ENCODE results near the gene SLIT2.

Gene SLIT2

GRCh38 chr4:20251796-20252655 is at the start of gene SLIT2:
SLIT2 (plus strand) TSS chr4:20251905; CDS start chr4:20253816, 1,911 bp downstream.
- peak; percentile 83 for DNase-seq (ENCODE audit: low read depth)

GRCh38 chr4:20203508-20203907 is 48.2 kb upstream of the SLIT2 start:
- DNase-seq (ENCODE audit: low read depth) = peak; percentile 96

GRCh38 chr4:20217521-20217920 is 34.2 kb upstream of the SLIT2 start:
- peak; percentile 69 for DNase-seq (ENCODE audit: low read depth)

- DNase-seq (ENCODE audit: low read depth) = peak; percentile 56
Observed at GRCh38 chr4:20217951-20218350, 33.8 kb upstream of the SLIT2 start.

GRCh38 chr4:20219521-20219920 is 32.2 kb upstream of the SLIT2 start:
- DNase-seq (ENCODE audit: low read depth) = peak; percentile 59

GRCh38 chr4:20237894-20238537 is 13.7 kb upstream of the SLIT2 start:
- no peak for DNase-seq (ENCODE audit: low read depth)

GRCh38 chr4:20248155-20248558 is 3.5 kb upstream of the SLIT2 start:
- peak; percentile 75 for DNase-seq (ENCODE audit: low read depth)

- peak; percentile 70 for DNase-seq (ENCODE audit: low read depth)
Observed at GRCh38 chr4:20249333-20249732, 2.4 kb upstream of the SLIT2 start.

- DNase-seq (ENCODE audit: low read depth) = no peak
Observed at GRCh38 chr4:20251031-20251795, 492 bp upstream of the SLIT2 start.

- peak; percentile 68 for DNase-seq (ENCODE audit: low read depth)
Observed at GRCh38 chr4:20252656-20253282, 1.1 kb downstream of the SLIT2 start.

- peak; percentile 39 for DNase-seq (ENCODE audit: low read depth)
Observed at GRCh38 chr4:20253283-20253734, 1.6 kb downstream of the SLIT2 start.

- peak; percentile 59 for DNase-seq (ENCODE audit: low read depth)
Observed at GRCh38 chr4:20253735-20254409, 2.2 kb downstream of the SLIT2 start.

GRCh38 chr4:20254511-20255250 is 3.0 kb downstream of the SLIT2 start:
- peak; percentile 65 for DNase-seq (ENCODE audit: low read depth)

- no peak for DNase-seq (ENCODE audit: low read depth)
Observed at GRCh38 chr4:20255251-20255586, 3.5 kb downstream of the SLIT2 start.

GRCh38 chr4:20255823-20256222 is 4.1 kb downstream of the SLIT2 start:
- peak; percentile 32 for DNase-seq (ENCODE audit: low read depth)

- peak; percentile 58 for DNase-seq (ENCODE audit: low read depth)
Observed at GRCh38 chr4:20256381-20256881, 4.7 kb downstream of the SLIT2 start.

GRCh38 chr4:20259707-20260106 is 8.0 kb downstream of the SLIT2 start:
- DNase-seq (ENCODE audit: low read depth) = no peak

GRCh38 chr4:20260821-20261220 is 9.1 kb downstream of the SLIT2 start:
- DNase-seq (ENCODE audit: low read depth) = no peak

GRCh38 chr4:20262221-20262620 is 10.5 kb downstream of the SLIT2 start:
- DNase-seq (ENCODE audit: low read depth) = no peak

GRCh38 chr4:20264688-20265087 is 13.0 kb downstream of the SLIT2 start:
- no peak for DNase-seq (ENCODE audit: low read depth)

- peak; percentile 52 for DNase-seq (ENCODE audit: low read depth)
Observed at GRCh38 chr4:20265726-20266125, 14.0 kb downstream of the SLIT2 start.
